ENCODE measurements around the gene GNG11. TPM values are rescaled to one million over a fixed set of nuclear protein-coding genes. Genes with fewer than 3 reads are reported as not detected.

Gene GNG11
- total and polyA plus RNA-seq, 4 donors: 9.8 to 28.3 (median 26.5) TPM

DNA sequence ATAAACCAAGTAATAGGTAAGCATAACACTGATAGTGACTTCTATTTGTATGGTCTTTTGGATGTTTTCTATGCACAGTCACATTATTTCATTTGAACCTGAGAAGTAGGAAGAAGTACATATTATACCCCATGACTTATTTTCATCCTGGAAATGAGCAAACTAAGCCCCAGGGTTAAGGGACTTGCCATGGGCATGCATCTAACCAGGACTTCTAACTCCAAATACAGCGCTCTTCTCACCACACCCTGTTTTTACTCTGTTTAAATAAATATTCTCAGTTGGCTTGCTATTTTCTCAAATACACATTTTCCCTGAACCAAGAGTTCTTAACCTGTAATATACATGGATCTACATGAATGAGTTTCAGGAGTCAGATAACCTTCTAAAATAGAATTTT is 16.3 kb downstream of the GNG11 start:
- Histone ChIP-seq H3K36me3 (ENCODE audit: control insufficient read depth in 1 of 2, insufficient read depth in 2 of 2, low read length in 1 of 2) (no peaks in the 10 kb centered on the region), H3K4me3 (ENCODE audit: low read length in 2 of 2) (no peak overlapping the region), H3K4me1 (ENCODE audit: control insufficient read depth in 1 of 2, insufficient read depth in 2 of 2, low read length in 2 of 2) (no peaks in the 10 kb centered on the region), H3K27me3 (ENCODE audit: control insufficient read depth in 1 of 2, insufficient read depth in 2 of 2, low read length in 1 of 2) (no peaks in the 10 kb centered on the region), H3K27ac (ENCODE audit: low read depth in 1 of 2, low read length in 2 of 2) (no peak overlapping the region), H3K9me3 (ENCODE audit: control insufficient read depth, low read length) (no peaks in the 10 kb centered on the region)
- no peak for DNase-seq
- intact Hi-C loops (cut with DNase I): no loop called here
- ATAC-seq (ENCODE audit: low FRiP score): no peak
- 79 to 86% methylated on average over 1 of the region's 1 CpG for WGBS, 2 donors

DNA sequence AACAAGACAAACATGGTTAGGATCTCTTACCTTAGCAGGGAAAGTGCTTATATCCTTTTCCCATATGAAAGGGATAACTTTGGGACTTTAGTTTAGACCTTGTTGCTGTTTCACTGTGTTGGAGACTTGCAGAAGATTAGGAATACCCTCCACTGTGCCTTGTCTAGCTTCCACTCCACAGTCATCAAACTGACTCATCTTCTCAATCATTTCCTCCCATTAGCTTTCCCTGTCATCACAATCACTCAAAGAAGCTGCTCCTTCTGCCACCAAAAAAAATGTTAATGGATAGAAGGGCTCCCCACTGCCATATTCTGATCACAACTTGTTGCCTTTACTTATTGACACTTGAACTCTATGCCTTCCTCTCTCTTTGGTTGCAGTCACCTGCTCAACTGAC is 16.8 kb downstream of the GNG11 start:
- intact Hi-C loops (cut with DNase I): no loop called here
- H3K27ac ChIP-seq (ENCODE audit: low read depth in 1 of 2, low read length in 2 of 2): no peak overlapping the region
- H3K4me1 ChIP-seq (ENCODE audit: control insufficient read depth in 1 of 2, insufficient read depth in 2 of 2, low read length in 2 of 2): no peaks in the 10 kb centered on the region
- ATAC-seq (ENCODE audit: low FRiP score) (no peak), DNase-seq (no peak)
- no peaks in the 10 kb centered on the region for H3K36me3 ChIP-seq (ENCODE audit: control insufficient read depth in 1 of 2, insufficient read depth in 2 of 2, low read length in 1 of 2)
- no peaks in the 10 kb centered on the region for H3K9me3 ChIP-seq (ENCODE audit: control insufficient read depth, low read length)
- no peaks in the 10 kb centered on the region for H3K27me3 ChIP-seq (ENCODE audit: control insufficient read depth in 1 of 2, insufficient read depth in 2 of 2, low read length in 1 of 2)
- H3K4me3 ChIP-seq (ENCODE audit: low read length in 2 of 2): no peak overlapping the region

DNA sequence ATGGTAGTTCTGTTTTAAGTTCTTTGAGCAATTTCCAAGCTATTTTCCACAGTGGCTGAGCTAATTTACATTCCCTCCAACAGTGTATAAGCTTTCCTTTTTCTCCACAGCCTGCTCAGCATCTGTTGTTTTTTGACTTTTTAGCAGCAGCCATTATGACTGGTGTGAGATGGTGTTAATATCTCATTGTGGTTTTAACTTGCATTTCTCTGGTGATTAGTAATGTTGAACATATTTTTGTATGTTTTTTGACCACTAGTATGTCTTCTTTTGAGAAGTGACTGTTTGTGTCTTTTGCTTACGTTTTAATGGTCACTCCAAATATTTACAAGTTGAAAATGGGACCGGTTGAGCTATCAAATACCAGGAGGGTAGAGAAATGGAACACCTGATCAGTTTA is 20.4 kb downstream of the GNG11 start:
- no peaks in the 10 kb centered on the region for H3K36me3 ChIP-seq (ENCODE audit: control insufficient read depth in 1 of 2, insufficient read depth in 2 of 2, low read length in 1 of 2)
- ATAC-seq (ENCODE audit: low FRiP score) (no peak), DNase-seq (no peak)
- intact Hi-C loops (cut with DNase I): no loop called here
- 91% methylated on average over 2 of the region's 2 CpGs for WGBS, 2 donors
- no peaks in the 10 kb centered on the region for H3K27me3 ChIP-seq (ENCODE audit: control insufficient read depth in 1 of 2, insufficient read depth in 2 of 2, low read length in 1 of 2)
- H3K4me3 ChIP-seq (ENCODE audit: low read length in 2 of 2): no peak overlapping the region
- no peaks in the 10 kb centered on the region for H3K9me3 ChIP-seq (ENCODE audit: control insufficient read depth, low read length)
- no peak overlapping the region for H3K27ac ChIP-seq (ENCODE audit: low read depth in 1 of 2, low read length in 2 of 2)
- H3K4me1 ChIP-seq (ENCODE audit: control insufficient read depth in 1 of 2, insufficient read depth in 2 of 2, low read length in 2 of 2): peaks cover 0 to 1% of the 10 kb centered on the region in 2 donors

DNA sequence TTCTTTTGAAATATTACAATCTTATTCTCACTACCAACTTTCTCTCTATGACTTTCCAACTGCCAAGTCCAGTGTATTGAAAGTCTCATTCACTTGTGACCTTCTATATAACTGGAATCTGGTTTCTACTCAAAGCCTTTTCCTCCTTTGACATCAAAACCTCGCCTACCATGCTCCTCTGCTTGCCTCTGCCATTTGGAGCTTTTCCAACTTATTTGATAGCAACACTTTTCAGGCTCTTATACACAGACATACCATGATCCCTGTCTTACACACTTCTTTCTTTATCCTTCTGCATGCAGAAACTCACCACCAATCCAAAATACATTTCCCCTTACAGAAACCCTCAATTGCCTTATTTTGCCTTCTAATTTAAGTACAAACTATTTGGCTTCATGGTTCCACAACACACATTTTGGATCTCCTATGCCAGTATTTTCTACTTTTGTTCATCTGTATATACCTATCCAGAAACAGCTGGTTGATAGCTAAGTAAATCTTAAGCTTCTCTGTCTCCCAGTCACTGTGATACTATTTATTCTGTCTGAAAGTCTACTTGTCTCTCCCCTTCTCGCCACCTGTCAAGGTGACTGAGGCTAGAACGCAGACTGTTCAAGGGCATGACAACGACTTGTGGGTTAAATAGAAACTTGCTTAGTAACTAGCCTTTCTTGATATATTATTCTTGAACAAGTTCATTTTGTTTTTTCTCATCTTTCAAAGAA is 22.4 kb downstream of the GNG11 start:
- no peak for DNase-seq
- no peak for ATAC-seq (ENCODE audit: low FRiP score)
- intact Hi-C loops (cut with DNase I): no loop called here
- H3K9me3 ChIP-seq (ENCODE audit: control insufficient read depth, low read length): no peaks in the 10 kb centered on the region
- H3K27me3 ChIP-seq (ENCODE audit: control insufficient read depth in 1 of 2, insufficient read depth in 2 of 2, low read length in 1 of 2): no peaks in the 10 kb centered on the region
- no peaks in the 10 kb centered on the region for H3K36me3 ChIP-seq (ENCODE audit: control insufficient read depth in 1 of 2, insufficient read depth in 2 of 2, low read length in 1 of 2)
- WGBS, 2 donors: 72 to 76% methylated on average over 4 of the region's 4 CpGs
- no peak overlapping the region for H3K27ac ChIP-seq (ENCODE audit: low read depth in 1 of 2, low read length in 2 of 2)
- peaks cover 0 to 1% of the 10 kb centered on the region in 2 donors for H3K4me1 ChIP-seq (ENCODE audit: control insufficient read depth in 1 of 2, insufficient read depth in 2 of 2, low read length in 2 of 2)
- no peak overlapping the region for H3K4me3 ChIP-seq (ENCODE audit: low read length in 2 of 2)

DNA sequence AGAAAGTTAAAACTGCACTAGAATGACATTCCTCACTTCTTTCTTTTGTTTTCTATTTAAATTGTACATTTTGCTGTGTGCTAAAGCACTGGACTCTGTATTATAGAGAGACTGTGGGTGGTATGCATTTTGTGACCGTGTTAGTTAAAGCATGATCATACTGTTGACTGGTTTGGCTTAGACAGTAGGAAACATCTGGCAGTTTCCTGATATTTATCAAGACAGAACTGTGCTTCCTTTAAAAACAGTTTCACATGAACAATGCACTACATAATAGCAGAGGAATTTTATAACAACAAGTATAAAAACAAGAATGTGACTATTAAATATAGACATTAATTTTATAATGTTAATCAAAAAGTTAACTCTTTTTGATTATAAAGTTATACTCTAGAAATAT is 23.1 kb downstream of the GNG11 start:
- Histone ChIP-seq H3K27ac (ENCODE audit: low read depth in 1 of 2, low read length in 2 of 2) (no peak overlapping the region), H3K4me1 (ENCODE audit: control insufficient read depth in 1 of 2, insufficient read depth in 2 of 2, low read length in 2 of 2) (peaks cover 0 to 1% of the 10 kb centered on the region in 2 donors), H3K36me3 (ENCODE audit: control insufficient read depth in 1 of 2, insufficient read depth in 2 of 2, low read length in 1 of 2) (no peaks in the 10 kb centered on the region), H3K27me3 (ENCODE audit: control insufficient read depth in 1 of 2, insufficient read depth in 2 of 2, low read length in 1 of 2) (no peaks in the 10 kb centered on the region), H3K9me3 (ENCODE audit: control insufficient read depth, low read length) (no peaks in the 10 kb centered on the region), H3K4me3 (ENCODE audit: low read length in 2 of 2) (no peak overlapping the region)
- ATAC-seq (ENCODE audit: low FRiP score) (no peak), DNase-seq (no peak)
- WGBS, 2 donors: 9 to 13% methylated on average over 1 of the region's 1 CpG
- intact Hi-C loops (cut with DNase I): no loop called here

DNA sequence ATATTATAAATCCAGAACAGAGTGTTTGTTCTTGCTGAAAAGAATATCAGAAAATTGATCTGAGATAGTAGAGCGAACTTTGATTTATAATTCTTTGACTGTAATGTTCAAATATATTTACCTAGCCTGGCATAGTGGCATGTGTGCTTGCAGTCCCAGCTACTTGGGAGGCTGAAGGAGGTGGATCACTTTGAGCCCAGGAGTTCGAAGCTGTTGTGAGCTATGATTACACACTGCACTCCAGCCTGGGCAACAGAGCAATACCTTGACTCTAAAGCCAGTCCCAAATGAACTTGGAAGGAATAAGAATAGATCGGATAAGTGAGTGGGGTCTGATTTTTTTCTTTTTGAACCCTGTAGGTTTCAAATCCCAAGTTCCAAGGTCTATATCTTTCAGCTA is 23.5 kb downstream of the GNG11 start:
- no peak for ATAC-seq (ENCODE audit: low FRiP score)
- Histone ChIP-seq H3K9me3 (ENCODE audit: control insufficient read depth, low read length) (no peaks in the 10 kb centered on the region), H3K4me3 (ENCODE audit: low read length in 2 of 2) (no peak overlapping the region), H3K4me1 (ENCODE audit: control insufficient read depth in 1 of 2, insufficient read depth in 2 of 2, low read length in 2 of 2) (peaks cover 0 to 1% of the 10 kb centered on the region in 2 donors), H3K27ac (ENCODE audit: low read depth in 1 of 2, low read length in 2 of 2) (no peak overlapping the region), H3K27me3 (ENCODE audit: control insufficient read depth in 1 of 2, insufficient read depth in 2 of 2, low read length in 1 of 2) (no peaks in the 10 kb centered on the region), H3K36me3 (ENCODE audit: control insufficient read depth in 1 of 2, insufficient read depth in 2 of 2, low read length in 1 of 2) (no peaks in the 10 kb centered on the region)
- DNase-seq: no peak
- WGBS, 2 donors: 39 to 76% methylated on average over 3 of the region's 3 CpGs
- intact Hi-C loops (cut with DNase I): no loop called here

DNA sequence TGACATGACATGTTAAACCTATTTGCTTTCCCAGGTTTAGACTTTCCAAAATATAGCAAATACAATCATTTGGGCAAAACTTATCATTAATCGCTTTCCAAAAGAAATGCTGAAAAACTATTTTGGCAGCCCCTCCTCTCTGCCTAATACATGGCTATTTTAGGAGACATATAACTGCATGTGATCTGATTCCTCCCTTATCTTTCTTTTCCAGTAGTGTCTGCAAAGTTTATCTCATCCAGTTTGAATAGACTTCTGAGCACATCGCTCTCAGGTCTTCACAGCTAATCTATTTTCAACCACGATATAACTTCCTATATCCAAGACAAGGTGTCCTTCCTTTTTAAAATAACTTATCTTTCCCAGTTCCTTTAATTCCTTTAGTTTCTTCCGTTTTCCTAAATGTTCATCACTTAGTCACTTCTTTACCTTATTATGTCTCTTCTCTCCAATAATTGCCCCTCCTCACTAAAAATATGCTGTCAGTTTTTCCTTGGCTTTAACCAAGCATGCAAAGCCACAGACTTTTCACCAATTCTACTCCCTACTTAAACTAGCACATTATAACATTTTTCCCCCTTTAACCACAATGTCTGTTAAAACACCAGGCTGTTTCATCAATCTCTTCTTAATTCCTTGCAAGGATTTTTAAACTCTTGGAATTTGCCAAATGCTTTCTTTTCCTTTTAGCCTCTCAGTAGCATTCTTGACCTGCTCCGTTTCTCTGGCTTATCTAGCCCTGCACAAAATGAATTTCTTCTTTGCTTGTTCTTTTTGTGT is 24.4 kb downstream of the GNG11 start:
- no peak overlapping the region for H3K27ac ChIP-seq (ENCODE audit: low read depth in 1 of 2, low read length in 2 of 2)
- 68 to 71% methylated on average over 5 of the region's 5 CpGs for WGBS, 2 donors

DNA sequence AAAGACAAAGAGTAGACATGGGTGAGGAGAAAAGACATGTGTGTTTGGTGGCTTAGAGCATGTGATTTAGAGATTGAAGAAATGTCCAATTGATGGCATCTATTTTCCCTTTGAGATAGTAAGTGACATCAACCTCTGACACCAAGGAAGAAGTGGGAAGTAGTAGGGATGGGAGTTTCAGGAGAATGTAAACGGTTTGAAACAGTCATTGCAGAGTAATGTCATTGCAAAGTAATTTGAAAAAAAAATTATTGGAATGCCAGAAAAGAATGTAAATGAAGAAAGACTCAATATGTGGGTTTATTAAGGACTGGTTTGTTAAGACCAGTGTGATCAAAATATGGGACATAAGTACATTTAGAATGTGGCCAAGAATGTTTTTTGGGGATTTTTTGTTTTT is 26.6 kb downstream of the GNG11 start:
- DNase-seq (no peak), ATAC-seq (ENCODE audit: low FRiP score) (no peak)
- Histone ChIP-seq H3K27me3 (ENCODE audit: control insufficient read depth in 1 of 2, insufficient read depth in 2 of 2, low read length in 1 of 2) (no peaks in the 10 kb centered on the region), H3K4me3 (ENCODE audit: low read length in 2 of 2) (no peak overlapping the region), H3K4me1 (ENCODE audit: control insufficient read depth in 1 of 2, insufficient read depth in 2 of 2, low read length in 2 of 2) (peaks cover 0 to 1% of the 10 kb centered on the region in 2 donors), H3K36me3 (ENCODE audit: control insufficient read depth in 1 of 2, insufficient read depth in 2 of 2, low read length in 1 of 2) (no peaks in the 10 kb centered on the region), H3K27ac (ENCODE audit: low read depth in 1 of 2, low read length in 2 of 2) (no peak overlapping the region), H3K9me3 (ENCODE audit: control insufficient read depth, low read length) (no peaks in the 10 kb centered on the region)
- 57% methylated on average over 1 of the region's 1 CpG for WGBS, 2 donors
- intact Hi-C loops (cut with DNase I): no loop called here

More for the DNA sequence above, 24.4 kb downstream of the GNG11 start:
- H3K4me1 ChIP-seq (ENCODE audit: control insufficient read depth in 1 of 2, insufficient read depth in 2 of 2, low read length in 2 of 2): peaks cover 0 to 1% of the 10 kb centered on the region in 2 donors
- no peak overlapping the region for H3K4me3 ChIP-seq (ENCODE audit: low read length in 2 of 2)
- intact Hi-C loops (cut with DNase I): no loop called here
- ATAC-seq (ENCODE audit: low FRiP score) (no peak), DNase-seq (no peak)
- no peaks in the 10 kb centered on the region for H3K27me3 ChIP-seq (ENCODE audit: control insufficient read depth in 1 of 2, insufficient read depth in 2 of 2, low read length in 1 of 2)
- H3K9me3 ChIP-seq (ENCODE audit: control insufficient read depth, low read length): no peaks in the 10 kb centered on the region
- no peaks in the 10 kb centered on the region for H3K36me3 ChIP-seq (ENCODE audit: control insufficient read depth in 1 of 2, insufficient read depth in 2 of 2, low read length in 1 of 2)

DNA sequence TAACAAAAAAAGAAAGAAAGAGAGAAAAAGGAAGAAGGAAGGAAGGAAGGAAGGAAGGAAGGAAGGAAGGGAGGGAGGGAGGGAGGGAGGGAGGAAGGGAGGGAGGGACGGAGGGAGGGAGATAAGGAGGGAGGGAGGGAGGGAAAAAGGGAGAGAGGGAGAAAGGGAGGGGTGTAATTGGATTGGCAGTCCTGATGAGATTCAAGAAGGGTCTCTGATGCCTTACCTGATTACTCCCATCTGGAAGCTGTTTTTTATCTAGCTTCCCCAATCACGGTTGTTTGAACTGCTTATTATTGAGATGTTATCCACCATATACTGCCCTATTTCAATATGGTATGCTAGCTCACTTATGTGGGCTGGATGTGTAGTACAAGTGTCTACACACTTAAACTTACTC is 27.3 kb downstream of the GNG11 start:
- Histone ChIP-seq H3K9me3 (ENCODE audit: control insufficient read depth, low read length) (no peaks in the 10 kb centered on the region), H3K27ac (ENCODE audit: low read depth in 1 of 2, low read length in 2 of 2) (no peak overlapping the region), H3K4me3 (ENCODE audit: low read length in 2 of 2) (no peak overlapping the region), H3K36me3 (ENCODE audit: control insufficient read depth in 1 of 2, insufficient read depth in 2 of 2, low read length in 1 of 2) (no peaks in the 10 kb centered on the region), H3K27me3 (ENCODE audit: control insufficient read depth in 1 of 2, insufficient read depth in 2 of 2, low read length in 1 of 2) (no peaks in the 10 kb centered on the region), H3K4me1 (ENCODE audit: control insufficient read depth in 1 of 2, insufficient read depth in 2 of 2, low read length in 2 of 2) (no peaks in the 10 kb centered on the region)
- DNase-seq (no peak), ATAC-seq (ENCODE audit: low FRiP score) (no peak)
- WGBS, 2 donors: 79% methylated on average over 1 to 2 of the region's 2 CpGs
- intact Hi-C loops (cut with DNase I): no loop called here
